GM12875 (cell line): ENCODE data around the gene MIPOL1.
"Not testable (repeated sequence)": the region's sequence is repeated elsewhere in the genome, so short reads cannot be mapped to it uniquely, and the experiment has no call there.

Experiments
- H3K4me3 ChIP-seq: one replicate; pipeline ENCODE4 v1.5.1; 2011; ENCODE audit warnings: low read depth, low read length, control low read depth
- TF ChIP-seq, protein P1 (sequence below): IDR thresholded peaks from 2 replicates; pipeline ENCODE4 v1.5.1; 2011; ENCODE audit warnings: low read depth, mild to moderate bottlenecking, control low read depth, inconsistent platforms, low read length, moderate library complexity, borderline replicate concordance; ENCODE audit not compliant: insufficient read depth

Gene MIPOL1

DNA sequence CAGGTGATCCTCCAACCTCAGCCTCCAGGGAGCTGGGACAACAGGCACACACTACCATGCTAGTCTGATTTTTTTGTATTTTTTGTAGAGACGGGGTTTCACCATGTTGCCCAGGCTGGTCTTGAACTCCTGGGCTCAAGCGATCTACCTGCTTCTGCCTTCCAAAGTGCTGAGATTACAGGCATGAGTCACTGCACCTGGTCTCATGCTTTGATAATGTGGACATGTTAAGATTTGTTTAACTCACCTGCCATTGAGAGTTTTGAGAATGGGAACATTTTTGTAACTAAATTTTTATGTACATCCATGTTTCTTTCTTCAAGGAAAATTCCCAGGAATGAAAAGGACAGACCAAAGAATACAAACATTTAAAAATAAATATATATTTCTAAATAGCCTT lies 121.2 kb downstream of the MIPOL1 start:
- no peak overlapping the region for H3K4me3 ChIP-seq
- TF ChIP-seq, protein P1, sequence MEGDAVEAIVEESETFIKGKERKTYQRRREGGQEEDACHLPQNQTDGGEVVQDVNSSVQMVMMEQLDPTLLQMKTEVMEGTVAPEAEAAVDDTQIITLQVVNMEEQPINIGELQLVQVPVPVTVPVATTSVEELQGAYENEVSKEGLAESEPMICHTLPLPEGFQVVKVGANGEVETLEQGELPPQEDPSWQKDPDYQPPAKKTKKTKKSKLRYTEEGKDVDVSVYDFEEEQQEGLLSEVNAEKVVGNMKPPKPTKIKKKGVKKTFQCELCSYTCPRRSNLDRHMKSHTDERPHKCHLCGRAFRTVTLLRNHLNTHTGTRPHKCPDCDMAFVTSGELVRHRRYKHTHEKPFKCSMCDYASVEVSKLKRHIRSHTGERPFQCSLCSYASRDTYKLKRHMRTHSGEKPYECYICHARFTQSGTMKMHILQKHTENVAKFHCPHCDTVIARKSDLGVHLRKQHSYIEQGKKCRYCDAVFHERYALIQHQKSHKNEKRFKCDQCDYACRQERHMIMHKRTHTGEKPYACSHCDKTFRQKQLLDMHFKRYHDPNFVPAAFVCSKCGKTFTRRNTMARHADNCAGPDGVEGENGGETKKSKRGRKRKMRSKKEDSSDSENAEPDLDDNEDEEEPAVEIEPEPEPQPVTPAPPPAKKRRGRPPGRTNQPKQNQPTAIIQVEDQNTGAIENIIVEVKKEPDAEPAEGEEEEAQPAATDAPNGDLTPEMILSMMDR = no peak

DNA sequence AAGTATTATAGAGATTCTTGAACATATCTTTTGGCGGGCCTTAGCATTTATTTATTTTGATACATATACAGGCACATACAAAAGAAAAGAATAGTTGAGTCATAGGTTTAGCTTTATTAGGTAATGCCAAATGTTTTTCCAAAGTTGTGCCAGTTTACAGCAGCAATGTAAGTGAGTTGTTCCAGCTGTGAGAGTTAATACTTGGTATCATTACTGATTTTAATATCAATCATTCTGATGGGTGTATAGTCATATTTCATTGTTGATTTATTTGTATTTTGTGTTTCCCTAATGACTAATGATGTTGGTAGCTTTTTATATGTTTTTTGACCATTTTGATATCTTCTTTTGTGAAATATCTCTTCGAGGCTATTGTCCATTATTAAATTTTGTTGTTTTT lies 122.4 kb downstream of the MIPOL1 start:
- TF ChIP-seq, protein P1 = no peak
- H3K4me3 ChIP-seq = no peak overlapping the region

DNA sequence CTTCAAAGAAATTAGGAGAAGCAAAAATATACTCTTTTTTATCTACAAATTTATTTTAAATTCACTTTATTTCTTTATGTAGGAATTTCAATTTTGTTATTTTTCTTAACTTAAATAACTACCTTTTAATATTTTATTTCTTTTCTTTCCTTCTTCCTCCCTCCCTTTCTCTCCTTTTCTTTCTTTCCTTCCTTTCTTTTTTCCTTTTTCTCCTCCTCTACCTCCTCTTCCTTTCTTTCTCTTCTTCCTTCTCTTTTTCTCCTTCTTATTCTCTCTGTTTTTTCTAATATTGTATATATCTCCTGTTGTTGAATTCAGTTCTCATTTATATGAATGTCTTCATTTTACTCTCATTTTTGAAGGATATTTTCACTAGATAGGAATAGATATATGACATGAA lies 127.6 kb downstream of the MIPOL1 start:
- H3K4me3 ChIP-seq = no peak overlapping the region
- TF ChIP-seq, protein P1 = no peak

DNA sequence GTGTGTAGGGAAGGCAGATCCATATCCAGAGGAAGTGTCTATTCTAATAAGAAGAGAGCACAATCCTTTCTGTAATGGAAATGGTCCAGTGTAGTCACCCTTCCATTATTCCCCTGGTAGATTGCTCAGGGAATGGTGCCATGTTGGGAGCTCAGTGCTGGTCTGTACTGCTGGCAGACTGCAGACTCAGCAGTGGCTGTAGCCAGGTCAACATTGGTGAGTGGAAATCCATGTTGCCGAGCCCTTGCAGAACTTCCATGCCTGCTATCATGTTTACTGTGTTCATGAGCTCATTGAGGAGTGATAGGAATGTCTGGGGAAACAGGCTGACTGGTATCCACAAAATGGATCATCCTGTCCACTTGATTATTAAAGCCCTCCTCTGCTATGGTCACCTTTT lies 128.7 kb downstream of the MIPOL1 start:
- TF ChIP-seq, protein P1 = no peak
- H3K4me3 ChIP-seq = no peak overlapping the region

DNA sequence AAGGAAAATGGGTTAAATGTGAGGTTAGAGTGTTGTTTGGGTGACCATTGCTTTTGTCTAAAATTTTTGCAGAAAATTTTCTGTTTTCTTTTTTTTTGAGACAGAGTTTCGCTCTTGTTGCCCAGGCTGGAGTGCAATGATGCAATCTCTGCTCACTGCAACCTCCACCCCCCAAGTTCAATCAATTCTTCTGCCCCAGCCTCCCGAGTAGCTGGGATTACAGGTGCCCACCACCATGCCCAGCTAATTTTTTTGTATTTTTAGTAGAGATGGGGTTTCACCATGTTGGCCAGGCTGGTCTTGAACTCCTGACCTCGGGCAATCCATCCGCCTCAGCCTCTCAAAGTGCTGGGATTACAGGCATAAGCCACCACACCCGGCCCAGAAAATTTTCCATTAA lies 130.2 kb downstream of the MIPOL1 start:
- not testable (repeated sequence) for H3K4me3 ChIP-seq

DNA sequence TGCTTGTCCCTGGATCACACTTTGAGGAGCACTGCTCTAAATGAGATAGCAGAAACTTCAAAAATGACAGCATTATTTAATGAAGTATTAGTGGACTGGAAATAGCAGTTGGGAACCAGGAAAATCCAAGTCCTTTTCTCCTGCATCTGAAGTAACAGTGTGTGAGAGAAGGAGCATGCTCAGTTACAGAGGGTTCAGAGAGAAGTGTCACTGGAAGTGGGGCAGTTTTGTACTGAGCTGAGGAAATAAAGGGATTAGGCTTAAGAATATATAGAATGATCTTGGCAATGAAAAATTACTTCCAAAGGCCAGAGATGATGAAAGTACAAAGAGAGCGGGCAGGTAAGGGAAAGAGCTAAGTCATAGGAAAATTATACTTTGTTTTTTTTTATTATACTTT lies 130.9 kb downstream of the MIPOL1 start:
- TF ChIP-seq, protein P1 = no peak
- no peak overlapping the region for H3K4me3 ChIP-seq

DNA sequence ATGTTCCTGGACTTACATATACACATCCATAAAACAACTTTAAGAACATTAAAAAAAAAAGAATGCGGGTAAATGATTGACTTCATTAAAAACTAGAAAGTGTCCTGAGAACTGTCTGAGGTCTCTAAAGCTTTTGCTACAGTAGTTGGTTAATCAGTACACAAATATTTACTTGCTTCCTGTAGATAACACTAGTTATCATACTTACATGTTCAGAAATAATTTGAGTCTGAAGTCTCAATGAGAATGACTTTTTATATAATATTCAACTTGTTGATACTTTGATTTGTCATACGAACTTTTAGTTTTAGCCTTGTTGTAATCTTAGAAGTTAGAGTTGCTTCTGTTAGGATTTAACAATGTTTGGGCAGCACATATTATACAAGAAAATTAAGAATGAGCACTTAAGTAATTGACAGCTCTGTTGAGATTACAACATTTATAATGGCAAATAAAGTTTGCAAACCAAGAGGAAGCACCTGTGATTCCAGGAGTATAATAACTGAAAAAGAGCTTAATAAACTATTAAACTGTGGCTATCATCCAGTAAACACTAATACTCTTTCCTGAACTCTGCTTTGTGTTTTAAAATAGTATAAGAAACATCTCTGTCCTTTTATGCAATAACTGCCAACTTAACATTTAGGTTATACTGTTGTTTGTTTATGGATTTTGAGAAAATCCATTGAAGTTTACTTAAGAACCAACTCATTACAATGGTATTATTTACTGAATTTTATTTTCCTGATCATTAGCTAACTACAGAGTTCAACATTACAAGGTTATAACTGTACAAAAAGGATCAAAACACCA lies 131.7 kb downstream of the MIPOL1 start:
- TF ChIP-seq, protein P1 = no peak
- no peak overlapping the region for H3K4me3 ChIP-seq
